Ascending aorta (tissue), 2 donors: ENCODE measurements around the gene FUZ. TPM values are rescaled to one million over a fixed set of nuclear protein-coding genes. Genes with fewer than 3 reads are reported as not detected.

Experiments used
- DNase-seq, 2 donors: peaks; one replicate each; pipeline ENCODE4 v3.0.0-alpha.2; 2019; ENCODE audit warnings: low spot score in 2 of 2
- H3K27ac ChIP-seq, 2 donors: fragments of 200-600 bp; sonication (generic); one replicate each; pipeline ENCODE4 v1.5.1; 2016 to 2017; ENCODE audit warnings: mild to moderate bottlenecking in 1 of 2
- H3K27me3 ChIP-seq: fragments of 200-600 bp; sonication (generic); one replicate; pipeline ENCODE4 v1.5.1; 2017
- H3K36me3 ChIP-seq, 2 donors: fragments of 200-600 bp; sonication (generic); one replicate each; pipeline ENCODE4 v1.5.1; 2016
- H3K4me1 ChIP-seq, 2 donors: fragments of 200-600 bp; sonication (generic); one replicate each; pipeline ENCODE4 v1.5.1; 2016 to 2017; ENCODE audit warnings: mild to moderate bottlenecking in 1 of 2
- H3K4me3 ChIP-seq, 2 donors: fragments of 200-600 bp; sonication (generic); one replicate each; pipeline ENCODE4 v1.5.1; 2016 to 2017; ENCODE audit warnings: mild to moderate bottlenecking in 1 of 2
- H3K9me3 ChIP-seq, 2 donors: fragments of 200-600 bp; sonication (generic); one replicate each; pipeline ENCODE4 v1.5.1; 2016
- intact Hi-C: fragments of 100-400 bp; cut with DNase I; formaldehyde crosslinking; loops from one replicate; pipeline ENCODE4 v1.15.1; 2023
- total RNA-seq: library from RNA; depleted of rRNA; stranded (reverse); fragments of >200 nt; gene quantifications from one replicate; pipeline ENCODE4 v1.1.0, GENCODE V29; 2016
- TF ChIP-seq, protein P1 (sequence below), 3 experiments: fragments of 200-600 bp in 2 of 3; fragments of 450-650 bp in 1 of 3; sonication (generic) in 2 of 3; IDR thresholded peaks; one replicate each; pipeline ENCODE4 v1.5.1; 2016 to 2019; ENCODE audit warnings: antibody characterized with exemption in 3 of 3, mild to moderate bottlenecking in 1 of 3, moderate library complexity in 1 of 3

The FUZ gene
- total RNA-seq, 1 donor from 2014 or later, result 22.1 TPM

DNA sequence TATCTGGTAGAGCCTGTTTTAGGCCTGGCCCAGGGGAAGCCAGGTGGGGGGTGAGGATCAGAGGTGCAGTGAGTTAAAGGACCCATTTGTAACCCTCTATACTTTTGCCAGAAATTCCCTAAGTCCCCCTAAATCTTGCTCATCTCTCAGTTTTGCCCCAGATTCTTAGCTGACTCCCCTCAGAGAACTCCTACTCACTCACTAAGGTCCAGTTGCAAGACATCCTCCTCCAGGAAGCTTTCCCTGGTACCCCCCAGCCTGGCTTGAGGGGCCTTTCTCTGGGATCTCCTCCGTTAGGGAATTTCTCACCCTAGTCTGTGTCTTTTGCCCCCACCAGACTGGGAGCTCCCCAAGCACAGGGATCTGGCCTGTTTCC is 51.9 kb downstream of the FUZ start:
- no peak overlapping the region for H3K4me3 ChIP-seq

DNA sequence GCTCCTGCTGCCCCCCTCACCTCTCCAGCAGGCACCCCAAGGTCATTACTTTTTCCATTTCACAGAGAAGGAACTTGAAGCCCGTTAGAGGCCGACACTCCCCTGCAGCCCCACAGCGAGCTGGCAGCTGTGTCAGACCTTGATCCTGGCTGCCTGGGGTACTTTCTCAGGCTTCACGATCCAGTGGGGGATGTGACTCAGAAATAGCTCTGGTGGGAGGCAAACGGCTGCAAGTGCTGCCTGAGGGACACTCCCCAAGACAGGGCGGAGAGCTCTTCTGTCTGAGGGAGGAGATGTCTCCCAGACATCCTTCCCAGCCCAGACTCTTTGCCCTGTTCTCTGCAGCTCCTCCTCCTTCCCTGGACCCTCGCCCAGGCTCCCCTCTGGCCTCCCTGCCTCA is 54.8 kb downstream of the FUZ start:
- Histone ChIP-seq H3K4me3 (no peak overlapping the region), H3K36me3 (no peaks in the 10 kb centered on the region), H3K9me3 (peaks cover 0 to 14% of the 10 kb centered on the region in 2 donors), H3K4me1 (no peaks in the 10 kb centered on the region), H3K27ac (no peak overlapping the region), H3K27me3 (no peaks in the 10 kb centered on the region)
- intact Hi-C loops, result no loop called here
- no peak for DNase-seq
- TF ChIP-seq, protein P1, sequence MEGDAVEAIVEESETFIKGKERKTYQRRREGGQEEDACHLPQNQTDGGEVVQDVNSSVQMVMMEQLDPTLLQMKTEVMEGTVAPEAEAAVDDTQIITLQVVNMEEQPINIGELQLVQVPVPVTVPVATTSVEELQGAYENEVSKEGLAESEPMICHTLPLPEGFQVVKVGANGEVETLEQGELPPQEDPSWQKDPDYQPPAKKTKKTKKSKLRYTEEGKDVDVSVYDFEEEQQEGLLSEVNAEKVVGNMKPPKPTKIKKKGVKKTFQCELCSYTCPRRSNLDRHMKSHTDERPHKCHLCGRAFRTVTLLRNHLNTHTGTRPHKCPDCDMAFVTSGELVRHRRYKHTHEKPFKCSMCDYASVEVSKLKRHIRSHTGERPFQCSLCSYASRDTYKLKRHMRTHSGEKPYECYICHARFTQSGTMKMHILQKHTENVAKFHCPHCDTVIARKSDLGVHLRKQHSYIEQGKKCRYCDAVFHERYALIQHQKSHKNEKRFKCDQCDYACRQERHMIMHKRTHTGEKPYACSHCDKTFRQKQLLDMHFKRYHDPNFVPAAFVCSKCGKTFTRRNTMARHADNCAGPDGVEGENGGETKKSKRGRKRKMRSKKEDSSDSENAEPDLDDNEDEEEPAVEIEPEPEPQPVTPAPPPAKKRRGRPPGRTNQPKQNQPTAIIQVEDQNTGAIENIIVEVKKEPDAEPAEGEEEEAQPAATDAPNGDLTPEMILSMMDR (IDR thresholded peaks at IDR 0.05), result no peak

More for the DNA sequence above, 51.9 kb downstream of the FUZ start:
- TF ChIP-seq, protein P1 (IDR thresholded peaks at IDR 0.05), result no peak
- H3K36me3 ChIP-seq, result no peaks in the 10 kb centered on the region
- H3K9me3 ChIP-seq, result peaks cover 0 to 3% of the 10 kb centered on the region in 2 donors
- intact Hi-C loops, result no loop called here
- no peak for DNase-seq
- H3K4me1 ChIP-seq, result peaks cover 0 to 3% of the 10 kb centered on the region in 2 donors
- H3K27me3 ChIP-seq, result no peaks in the 10 kb centered on the region
- peak overlapping the region; percentile 3 to 33 for H3K27ac ChIP-seq

Other genes with a start within 250 kb of the FUZ start
- 85.3 TPM for gene NOSIP, start 232.7 kb downstream of the FUZ start, total RNA-seq
- gene PRRG2, start 232.0 kb downstream of the FUZ start, total RNA-seq, result not detected
- 23.6 TPM for gene PRR12, start 222.1 kb downstream of the FUZ start, total RNA-seq
- gene RRAS, start 173.1 kb downstream of the FUZ start, total RNA-seq, result 161 TPM
- gene SCAF1, start 171.1 kb downstream of the FUZ start, total RNA-seq, result 72.2 TPM
- gene IRF3, start 147.4 kb downstream of the FUZ start, total RNA-seq, result 75.9 TPM
- gene BCL2L12, start 147.4 kb downstream of the FUZ start, total RNA-seq, result 0.64 TPM
- 271 TPM for gene PRMT1, start 136.0 kb downstream of the FUZ start, total RNA-seq
- gene ADM5, start 123.7 kb downstream of the FUZ start, total RNA-seq, result 9.8 TPM
- gene CPT1C, start 122.2 kb downstream of the FUZ start, total RNA-seq, result 12.3 TPM
- gene TSKS, start 50.0 kb downstream of the FUZ start, total RNA-seq, result not detected
- gene AP2A1, start 46.3 kb downstream of the FUZ start, total RNA-seq, result 249 TPM
- 54.0 TPM for gene MED25, start 5.0 kb upstream of the FUZ start, total RNA-seq
- gene PTOV1, start 37.9 kb upstream of the FUZ start, total RNA-seq, result 163 TPM
- 46.3 TPM for gene PNKP, start 54.3 kb upstream of the FUZ start, total RNA-seq
- 12.8 TPM for gene AKT1S1, start 64.1 kb upstream of the FUZ start, total RNA-seq
- gene TBC1D17, start 64.4 kb upstream of the FUZ start, total RNA-seq, result 44.6 TPM
- gene IL4I1, start 83.6 kb upstream of the FUZ start, total RNA-seq, result 0.96 TPM
- gene ATF5, start 115.9 kb upstream of the FUZ start, total RNA-seq, result 4.3 TPM
- gene NUP62, start 116.2 kb upstream of the FUZ start, total RNA-seq, result 38.8 TPM
- 12.7 TPM for gene SIGLEC11, start 147.9 kb upstream of the FUZ start, total RNA-seq
- gene VRK3, start 212.1 kb upstream of the FUZ start, total RNA-seq, result 27.6 TPM
- 3.4 TPM for gene ZNF473, start 212.7 kb upstream of the FUZ start, total RNA-seq